H1 (cell line): ENCODE data around the gene HECTD4. TPM values are rescaled to one million over a fixed set of nuclear protein-coding genes. Genes with fewer than 3 reads are reported as not detected.

Experiments
- CTCF ChIA-PET: fragments of 300-600 bp; sonication (Branson Sonifier 250); formaldehyde crosslinking; loops from one replicate; lab custom pipeline; 2021; ENCODE audit not compliant: partially characterized antibody; lab: Charles Lee
- POLR2A ChIA-PET: fragments of 300-600 bp; sonication (Branson Sonifier 250); formaldehyde crosslinking; loops from one replicate; lab custom pipeline; 2021; ENCODE audit warnings: inconsistent platforms; ENCODE audit not compliant: partially characterized antibody; lab: Charles Lee
- DNase-seq, 2 experiments: peaks; one replicate each; pipeline versions ENCODE4 v3.0.0 to v3.0.0-alpha.2; 2010 to 2022; ENCODE audit warnings: low spot score in 2 of 2, low read depth in 1 of 2, mixed read lengths in 1 of 2
- FAIRE-seq: peaks from 2 replicates; lab custom pipeline; 2011; peaks lifted over from hg19 to GRCh38; lab: Jason Lieb, UNC
- H2AFZ ChIP-seq: 2 replicates; pipeline ENCODE4 v1.8.1; 2012; ENCODE audit warnings: low read length, inconsistent platforms
- H2AK5ac ChIP-seq: 2 replicates; pipeline ENCODE4 v1.6.1; 2013; ENCODE audit warnings: low read depth, low read length
- H2BK120ac ChIP-seq: replicated peaks from 2 replicates; pipeline ENCODE3; 2013; ENCODE audit warnings: low read depth, low read length, inconsistent platforms
- H2BK12ac ChIP-seq: 2 replicates; pipeline ENCODE4 v1.6.1; 2013; ENCODE audit warnings: low read depth, low read length
- H2BK15ac ChIP-seq: 2 replicates; pipeline ENCODE4 v1.6.1; 2013; ENCODE audit warnings: low read length
- H2BK20ac ChIP-seq: 2 replicates; pipeline ENCODE4 v1.6.1; 2013; ENCODE audit warnings: low read length
- H2BK5ac ChIP-seq: 2 replicates; pipeline ENCODE4 v1.6.1; 2013; ENCODE audit warnings: low read depth, low read length
- H3K14ac ChIP-seq: 2 replicates; pipeline ENCODE4 v1.6.1; 2013; ENCODE audit warnings: inconsistent platforms; ENCODE audit not compliant: insufficient read length
- H3K18ac ChIP-seq: 2 replicates; pipeline ENCODE4 v1.6.1; 2013; ENCODE audit warnings: low read length; ENCODE audit errors: extremely low read depth
- H3K23ac ChIP-seq: 2 replicates; pipeline ENCODE4 v1.6.1; 2013; ENCODE audit warnings: inconsistent platforms; ENCODE audit not compliant: insufficient read length
- H3K23me2 ChIP-seq: 2 replicates; pipeline ENCODE4 v1.6.1; 2013; ENCODE audit warnings: low read depth, low read length
- H3K27ac ChIP-seq: 2 replicates; pipeline ENCODE4 v1.6.1; 2011; ENCODE audit warnings: low read depth, low read length, inconsistent platforms
- H3K27me3 ChIP-seq, 4 experiments: replicated peaks in 1 of 4; 1 replicate in 1 of 4; 2 replicates in 3 of 4; pipeline versions ENCODE4 v1.6.1 to v1.8.1; 2011 to 2013; ENCODE audit warnings: low read length in 3 of 4, mild to moderate bottlenecking in 3 of 4, inconsistent platforms in 2 of 4, mixed read lengths in 2 of 4, moderate library complexity in 1 of 4; ENCODE audit not compliant: control insufficient read depth in 3 of 4, insufficient read depth in 3 of 4; ENCODE audit errors: extremely low read depth in 1 of 4
- H3K36me3 ChIP-seq, 4 experiments: 2 replicates each; pipeline versions ENCODE4 v1.6.1 to v1.8.1; 2011 to 2013; ENCODE audit warnings: mild to moderate bottlenecking in 4 of 4, low read length in 3 of 4, moderate library complexity in 2 of 4, control low read depth in 1 of 4, inconsistent platforms in 1 of 4; ENCODE audit not compliant: insufficient read depth in 4 of 4, control insufficient read depth in 2 of 4
- H3K4ac ChIP-seq: replicated peaks from 2 replicates; pipeline ENCODE3; 2013; ENCODE audit warnings: low read length, low read depth, mixed read lengths, inconsistent platforms; ENCODE audit not compliant: insufficient read length
- H3K4me1 ChIP-seq, 4 experiments: replicated peaks in 1 of 4; 1 replicate in 1 of 4; 2 replicates in 3 of 4; pipeline versions ENCODE4 v1.6.1 to v1.8.1; 2011 to 2013; ENCODE audit warnings: low read length in 3 of 4, inconsistent platforms in 2 of 4, mixed read lengths in 1 of 4; ENCODE audit not compliant: insufficient read depth in 4 of 4, control insufficient read depth in 3 of 4
- H3K4me2 ChIP-seq, 2 experiments: 2 replicates each; pipeline versions ENCODE4 v1.6.1 to v1.8.1; 2011 to 2013; ENCODE audit warnings: low read depth in 2 of 2, low read length in 2 of 2, control low read depth in 1 of 2, inconsistent platforms in 1 of 2, mild to moderate bottlenecking in 1 of 2; ENCODE audit not compliant: insufficient read depth in 1 of 2
- H3K4me3 ChIP-seq, 4 experiments: fragments of 200-600, 300-600 bp in 1 of 4; sonication (generic), shearing (Covaris generic), sonication (Bioruptor Twin) in 1 of 4; 2 replicates each; pipeline versions ENCODE4 v1.5.1 to v1.8.1; 2011 to 2016; ENCODE audit warnings: low read length in 4 of 4, low read depth in 3 of 4, control low read depth in 2 of 4, inconsistent platforms in 2 of 4, mild to moderate bottlenecking in 2 of 4, mixed read lengths in 1 of 4, moderate library complexity in 1 of 4; ENCODE audit not compliant: insufficient read depth in 2 of 4; ENCODE audit errors: extremely low read depth in 1 of 4
- H3K56ac ChIP-seq: replicated peaks from 2 replicates; pipeline ENCODE3; 2013; ENCODE audit warnings: low read depth, mild to moderate bottlenecking, mixed read lengths, low read length, inconsistent platforms; ENCODE audit not compliant: insufficient read length
- H3K79me1 ChIP-seq: 2 replicates; pipeline ENCODE4 v1.6.1; 2013; ENCODE audit warnings: low read depth, low read length, control low read depth
- H3K79me2 ChIP-seq, 2 experiments: 2 replicates each; pipeline versions ENCODE4 v1.6.1 to v1.8.1; 2012 to 2013; ENCODE audit warnings: low read length in 2 of 2, mild to moderate bottlenecking in 2 of 2, inconsistent platforms in 1 of 2; ENCODE audit not compliant: insufficient read depth in 2 of 2, control insufficient read depth in 1 of 2
- H3K9ac ChIP-seq, 4 experiments: replicated peaks in 1 of 4; 1 replicate in 1 of 4; 2 replicates in 3 of 4; pipeline versions ENCODE4 v1.6.1 to v1.8.1; 2011 to 2013; ENCODE audit warnings: low read depth in 3 of 4, low read length in 3 of 4, control low read depth in 2 of 4, mild to moderate bottlenecking in 2 of 4, moderate library complexity in 2 of 4, inconsistent platforms in 1 of 4; ENCODE audit errors: extremely low read depth in 1 of 4
- H3K9me3 ChIP-seq, 2 experiments: 2 replicates each; pipeline versions ENCODE4 v1.6.1 to v1.8.1; 2012 to 2013; ENCODE audit warnings: mild to moderate bottlenecking in 2 of 2, moderate library complexity in 2 of 2, control low read depth in 1 of 2, inconsistent platforms in 1 of 2, low read depth in 1 of 2, low read length in 1 of 2, mixed read lengths in 1 of 2; ENCODE audit not compliant: insufficient read depth in 2 of 2
- H4K20me1 ChIP-seq, 2 experiments: replicated peaks in 1 of 2; 2 replicates each; pipeline versions ENCODE3 to v1.8.1; 2011 to 2013; ENCODE audit warnings: inconsistent platforms in 2 of 2, low read length in 2 of 2, mild to moderate bottlenecking in 1 of 2; ENCODE audit not compliant: insufficient read depth in 2 of 2, control insufficient read depth in 1 of 2
- H4K5ac ChIP-seq: 2 replicates; pipeline ENCODE4 v1.6.1; 2013; ENCODE audit warnings: low read length, low read depth, mixed read lengths, inconsistent platforms; ENCODE audit not compliant: insufficient read length
- H4K8ac ChIP-seq: 2 replicates; pipeline ENCODE4 v1.8.0; 2013; ENCODE audit warnings: mild to moderate bottlenecking, moderate library complexity, low read length, inconsistent platforms; ENCODE audit not compliant: insufficient read depth; ENCODE audit errors: extremely low read depth
- H4K91ac ChIP-seq: replicated peaks from 2 replicates; pipeline ENCODE3; 2013; ENCODE audit warnings: low read length, mixed read lengths, inconsistent platforms; ENCODE audit not compliant: insufficient read length
- BRCA1 ChIP-seq: IDR thresholded peaks from 2 replicates; pipeline ENCODE4 v1.6.1; 2012; ENCODE audit warnings: low read depth, low read length, improper control_type of control experiment
- CTBP2 ChIP-seq: IDR thresholded peaks from 2 replicates; pipeline ENCODE4 v1.7.0; 2011; ENCODE audit warnings: borderline replicate concordance, mild to moderate bottlenecking, moderate library complexity, mixed read lengths, low read length; ENCODE audit not compliant: insufficient read depth, insufficient read length
- EZH2 ChIP-seq: fragments of 200-600 bp; sonication (generic); IDR thresholded peaks from 2 replicates; pipeline ENCODE4 v1.7.1; 2012; ENCODE audit warnings: low read depth, mild to moderate bottlenecking, moderate library complexity, low read length, inconsistent platforms; ENCODE audit not compliant: severe bottlenecking
- KDM5A ChIP-seq: fragments of 200-600 bp; IDR thresholded peaks from 2 replicates; pipeline ENCODE4 v1.7.1; 2012; ENCODE audit warnings: mild to moderate bottlenecking, low read length, inconsistent platforms, mixed read lengths
- RBBP5 ChIP-seq: IDR thresholded peaks from 2 replicates; pipeline ENCODE4 v1.7.1; 2012; ENCODE audit warnings: low read depth, mild to moderate bottlenecking, inconsistent platforms, low read length, moderate library complexity, borderline replicate concordance
- RNF2 ChIP-seq: fragments of 200-900, 300-1000 bp; sonication (generic); IDR thresholded peaks from 2 replicates; pipeline ENCODE4 v1.7.1; 2016; ENCODE audit warnings: borderline replicate concordance, low read depth, mild to moderate bottlenecking, antibody characterized with exemption, low read length; ENCODE audit not compliant: poor library complexity, severe bottlenecking; ENCODE audit errors: missing control alignments
- SIN3A ChIP-seq, 2 experiments: IDR thresholded peaks in 1 of 2; conservative IDR thresholded peaks in 1 of 2; 2 replicates each; pipeline ENCODE4 v1.6.1; 2011 to 2012; ENCODE audit warnings: low read length in 2 of 2, improper control_type of control experiment in 1 of 2, low read depth in 1 of 2, mild to moderate bottlenecking in 1 of 2
- USF2 ChIP-seq: IDR thresholded peaks from 2 replicates; pipeline ENCODE4 v1.6.1; 2011; ENCODE audit warnings: low read length, improper control_type of control experiment
- WGBS, 2 experiments: shearing (Covaris generic) in 1 of 2; methylation state at CpG; one replicate each; pipeline versions ENCODE4 v1.1.6 to v1.1.7; 2013 to 2015; ENCODE audit warnings: low lambda C conversion rate in 2 of 2, mixed read lengths in 2 of 2, inconsistent platforms in 1 of 2, low coverage in 1 of 2, missing lambda C conversion rate in 1 of 2; ENCODE audit not compliant: insufficient replicate concordance in 2 of 2, insufficient coverage in 1 of 2, insufficient read length in 1 of 2; ENCODE audit errors: extremely low coverage in 1 of 2, missing lambda C conversion rate in 1 of 2; 5-methylcytosine and 5-hydroxymethylcytosine counted together
- polyA plus RNA-seq, 7 experiments: library from polyadenylated mRNA; depleted of rRNA in 3 of 7; stranded (reverse) in 5 of 7; unstranded in 2 of 7; fragments of >200 nt in 5 of 7; fragments of 200-250 nt in 2 of 7; gene quantifications; 1 replicate in 5 of 7; 2 replicates in 1 of 7; 4 replicates in 1 of 7; pipeline versions ENCODE4 v1.2.1 to v1.2.3, GENCODE V29; 2011 to 2013; ENCODE audit warnings: missing spikeins in 2 of 7, mixed read lengths in 2 of 7
- total RNA-seq: library from RNA; stranded (reverse); fragmentation: NEBNext Ultra II Directional; extraction: Animal tissue kit (Norgen Biotek cat#: 25700); gene quantifications from 2 replicates; pipeline ENCODE4 v1.2.1, GENCODE V29; 2021
- TF ChIP-seq, protein P1 (sequence below): IDR thresholded peaks from 2 replicates; pipeline ENCODE4 v1.6.1; 2012; ENCODE audit warnings: low read length, inconsistent platforms

Gene HECTD4
- total and polyA plus RNA-seq, 2 of the 8 experiments (the other 6 are each of a cell fraction or from before 2014, with no cell fraction given), result 6.5 to 33.7 TPM

GRCh38 chr12:112234303-112234702 lies 147.9 kb downstream of the HECTD4 start:
- Histone ChIP-seq H3K18ac (no peak overlapping the region), H2BK15ac (no peak overlapping the region), H3K23ac (no peak overlapping the region), H3K56ac (no peak overlapping the region), H3K9me3 (no peaks in the 10 kb centered on the region), H4K91ac (no peak overlapping the region), H3K14ac (no peak overlapping the region), H2AK5ac (no peak overlapping the region), H2BK12ac (no peak overlapping the region), H3K27ac (no peak overlapping the region), H4K20me1 (peaks cover 0 to 3% of the 10 kb centered on the region in 2 experiments), H2BK5ac (no peak overlapping the region), H3K4me3 (no peak overlapping the region), H3K79me1 (no peaks in the 10 kb centered on the region), H4K8ac (no peak overlapping the region), H4K5ac (no peak overlapping the region), H3K4ac (no peak overlapping the region), H3K23me2 (no peaks in the 10 kb centered on the region), H3K36me3 (peaks cover 11 to 45% (median 25%) of the 10 kb centered on the region in 4 experiments), H2BK120ac (no peak overlapping the region), H3K4me1 (no peaks in the 10 kb centered on the region), H3K4me2 (no peak overlapping the region), H2BK20ac (no peak overlapping the region), H3K79me2 (no peaks in the 10 kb centered on the region), H3K9ac (no peak overlapping the region), H2AFZ (no peak overlapping the region), H3K27me3 (no peaks in the 10 kb centered on the region)
- WGBS, 2 experiments, result 89% methylated on average over 2 of the region's 2 CpGs; no CpG with 5 or more reads in 1 of the 2 experiments
- ChIA-PET POLR2A (no interaction called here), CTCF (interaction anchor here (0.6 to 1.6 kb wide), 6 partner anchors 8 to 152 kb away, joined by 3 to 7 read pairs (median 4); no protein-coding TSS in a partner anchor)
- FAIRE-seq (no peak), DNase-seq (no peak)
- TF ChIP-seq RNF2 (no peak), EZH2 (no peak), CTBP2 (no peak), SIN3A (conservative IDR thresholded peaks at IDR 0.05 in 1 of 2, IDR thresholded peaks at IDR 0.05 in 1 of 2; ENCODE audit: low read depth in 1 of 2, low read length in 2 of 2) (no peak), BRCA1 (no peak), USF2 (no peak), KDM5A (no peak), RBBP5 (no peak)
- TF ChIP-seq, protein P1, sequence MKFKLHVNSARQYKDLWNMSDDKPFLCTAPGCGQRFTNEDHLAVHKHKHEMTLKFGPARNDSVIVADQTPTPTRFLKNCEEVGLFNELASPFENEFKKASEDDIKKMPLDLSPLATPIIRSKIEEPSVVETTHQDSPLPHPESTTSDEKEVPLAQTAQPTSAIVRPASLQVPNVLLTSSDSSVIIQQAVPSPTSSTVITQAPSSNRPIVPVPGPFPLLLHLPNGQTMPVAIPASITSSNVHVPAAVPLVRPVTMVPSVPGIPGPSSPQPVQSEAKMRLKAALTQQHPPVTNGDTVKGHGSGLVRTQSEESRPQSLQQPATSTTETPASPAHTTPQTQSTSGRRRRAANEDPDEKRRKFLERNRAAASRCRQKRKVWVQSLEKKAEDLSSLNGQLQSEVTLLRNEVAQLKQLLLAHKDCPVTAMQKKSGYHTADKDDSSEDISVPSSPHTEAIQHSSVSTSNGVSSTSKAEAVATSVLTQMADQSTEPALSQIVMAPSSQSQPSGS, result no peak
